ENCODE measurements around the gene NDUFB10.

DNA sequence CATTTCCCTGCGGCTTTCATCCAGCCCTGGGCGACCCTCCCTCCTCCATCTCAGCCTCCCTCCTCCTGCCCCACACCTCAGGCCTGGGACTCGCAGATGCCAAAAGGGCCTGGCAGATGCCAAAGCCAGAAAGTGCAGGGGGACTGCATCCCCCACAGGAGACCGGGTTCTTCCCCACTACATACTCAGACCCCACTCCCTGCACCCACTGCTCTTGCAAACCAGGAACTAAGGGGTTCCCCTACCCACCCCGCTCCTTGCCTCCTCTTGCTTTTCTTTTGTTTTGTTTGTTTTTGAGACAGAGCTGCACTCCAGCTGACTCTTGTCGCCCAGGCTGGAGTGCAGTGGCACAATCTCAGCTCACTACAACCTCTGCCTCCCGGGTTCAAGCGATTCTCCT is 44.4 kb upstream of the NDUFB10 start:
- TF ChIP-seq, protein P1, sequence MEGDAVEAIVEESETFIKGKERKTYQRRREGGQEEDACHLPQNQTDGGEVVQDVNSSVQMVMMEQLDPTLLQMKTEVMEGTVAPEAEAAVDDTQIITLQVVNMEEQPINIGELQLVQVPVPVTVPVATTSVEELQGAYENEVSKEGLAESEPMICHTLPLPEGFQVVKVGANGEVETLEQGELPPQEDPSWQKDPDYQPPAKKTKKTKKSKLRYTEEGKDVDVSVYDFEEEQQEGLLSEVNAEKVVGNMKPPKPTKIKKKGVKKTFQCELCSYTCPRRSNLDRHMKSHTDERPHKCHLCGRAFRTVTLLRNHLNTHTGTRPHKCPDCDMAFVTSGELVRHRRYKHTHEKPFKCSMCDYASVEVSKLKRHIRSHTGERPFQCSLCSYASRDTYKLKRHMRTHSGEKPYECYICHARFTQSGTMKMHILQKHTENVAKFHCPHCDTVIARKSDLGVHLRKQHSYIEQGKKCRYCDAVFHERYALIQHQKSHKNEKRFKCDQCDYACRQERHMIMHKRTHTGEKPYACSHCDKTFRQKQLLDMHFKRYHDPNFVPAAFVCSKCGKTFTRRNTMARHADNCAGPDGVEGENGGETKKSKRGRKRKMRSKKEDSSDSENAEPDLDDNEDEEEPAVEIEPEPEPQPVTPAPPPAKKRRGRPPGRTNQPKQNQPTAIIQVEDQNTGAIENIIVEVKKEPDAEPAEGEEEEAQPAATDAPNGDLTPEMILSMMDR (IDR thresholded peaks at IDR 0.05), result no peak
- TF ChIP-seq POLR2A (IDR thresholded peaks at IDR 0.05), result no peak
